WTC11 (cell line): Measurements from ENCODE around the gene S1PR1. TPM values are rescaled to one million over a fixed set of nuclear protein-coding genes. Genes with fewer than 3 reads are reported as not detected.

Experiments used
- ATAC-seq: fragments of 200-7000 bp; cut with Tn5 transposase; 2 replicates; pipeline ENCODE4 v1.10.0; 2021; ENCODE audit warnings: mild to moderate bottlenecking, moderate library complexity
- CTCF ChIA-PET: fragments of 300-600 bp; sonication (Branson Sonifier 250); formaldehyde crosslinking; loops from one replicate; lab custom pipeline; 2021; ENCODE audit warnings: antibody characterized with exemption; lab: Charles Lee
- POLR2A ChIA-PET: fragments of 350-600 bp; sonication (Branson Sonifier 250); formaldehyde crosslinking; loops from one replicate; lab custom pipeline; 2021; ENCODE audit warnings: antibody characterized with exemption; lab: Charles Lee
- DNase-seq: peaks from one replicate; pipeline ENCODE4 v3.0.0; 2021; ENCODE audit warnings: low spot score
- H3K27ac Mint-ChIP-seq: 2 replicates; pipeline ENCODE4 v1.8.0; 2021; ENCODE audit warnings: mixed read lengths
- H3K27me3 Mint-ChIP-seq: 2 replicates; pipeline ENCODE4 v1.8.0; 2021; ENCODE audit warnings: low read depth, mild to moderate bottlenecking, moderate library complexity, mixed read lengths
- H3K36me3 Mint-ChIP-seq: 2 replicates; pipeline ENCODE4 v1.8.0; 2021; ENCODE audit warnings: mixed read lengths
- H3K4me1 Mint-ChIP-seq: 2 replicates; pipeline ENCODE4 v1.8.0; 2022; ENCODE audit warnings: mixed read lengths
- H3K4me3 Mint-ChIP-seq: 2 replicates; pipeline ENCODE4 v1.8.0; 2021; ENCODE audit warnings: mild to moderate bottlenecking, moderate library complexity, mixed read lengths
- H3K9me3 Mint-ChIP-seq: 2 replicates; pipeline ENCODE4 v1.8.0; 2021; ENCODE audit warnings: mixed read lengths
- ETV6 ChIP-seq: sonication (generic); formaldehyde crosslinking; IDR thresholded peaks from 2 replicates; pipeline ENCODE4 v1.8.1; 2022; ENCODE audit warnings: mild to moderate bottlenecking, missing genetic modification reagents
- FOXJ3 ChIP-seq: sonication (generic); formaldehyde crosslinking; IDR thresholded peaks from 2 replicates; pipeline ENCODE4 v1.9.0; 2021; ENCODE audit warnings: missing genetic modification reagents, mild to moderate bottlenecking, borderline replicate concordance
- FOXK1 ChIP-seq: sonication (generic); formaldehyde crosslinking; IDR thresholded peaks from 2 replicates; pipeline ENCODE4 v1.8.0; 2022; ENCODE audit warnings: mild to moderate bottlenecking, moderate library complexity, missing genetic modification reagents
- JAZF1 ChIP-seq: fragments of 250-450 bp; sonication (Bioruptor Pico); IDR thresholded peaks from 2 replicates; pipeline ENCODE4 v1.9.0; 2021; ENCODE audit warnings: moderate library complexity, mild to moderate bottlenecking, inconsistent platforms
- MXD4 ChIP-seq: fragments of 250-450 bp; sonication (Bioruptor Pico); IDR thresholded peaks from 2 replicates; pipeline ENCODE4 v1.8.0; 2021; ENCODE audit warnings: mild to moderate bottlenecking, moderate library complexity, borderline replicate concordance
- NFE2L1 ChIP-seq: sonication (generic); formaldehyde crosslinking; IDR thresholded peaks from 2 replicates; pipeline ENCODE4 v1.8.1; 2023; ENCODE audit warnings: missing genetic modification reagents
- NFYB ChIP-seq: sonication (generic); formaldehyde crosslinking; conservative IDR thresholded peaks from 2 replicates; pipeline ENCODE4 v1.8.0; 2022; ENCODE audit warnings: low read depth, missing genetic modification reagents
- NR3C1 ChIP-seq: sonication (generic); formaldehyde crosslinking; conservative IDR thresholded peaks from 2 replicates; pipeline ENCODE4 v1.8.1; 2023; ENCODE audit warnings: low read depth, mild to moderate bottlenecking, missing genetic modification reagents
- OVOL2 ChIP-seq: fragments of 250-450 bp; sonication (Bioruptor Pico); IDR thresholded peaks from 2 replicates; pipeline ENCODE4 v1.9.0; 2021; ENCODE audit warnings: mild to moderate bottlenecking, borderline replicate concordance
- SMAD4 ChIP-seq: sonication (generic); formaldehyde crosslinking; IDR thresholded peaks from 2 replicates; pipeline ENCODE4 v1.8.0; 2022; ENCODE audit warnings: mild to moderate bottlenecking, missing genetic modification reagents
- STAT6 ChIP-seq: sonication (generic); formaldehyde crosslinking; conservative IDR thresholded peaks from 2 replicates; pipeline ENCODE4 v1.8.1; 2023; ENCODE audit warnings: mild to moderate bottlenecking, low read depth, missing genetic modification reagents, moderate library complexity
- USF2 ChIP-seq: sonication (generic); formaldehyde crosslinking; IDR thresholded peaks from 2 replicates; pipeline ENCODE4 v1.8.1; 2023; ENCODE audit warnings: mild to moderate bottlenecking, missing genetic modification reagents, moderate library complexity
- ZNF138 ChIP-seq: sonication (generic); formaldehyde crosslinking; conservative IDR thresholded peaks from 2 replicates; pipeline ENCODE4 v1.8.1; 2022; ENCODE audit warnings: mild to moderate bottlenecking, moderate library complexity, missing genetic modification reagents
- ZNF396 ChIP-seq: fragments of 250-450 bp; sonication (Bioruptor Pico); IDR thresholded peaks from 2 replicates; pipeline ENCODE4 v1.8.0; 2021; ENCODE audit warnings: mild to moderate bottlenecking, moderate library complexity, borderline replicate concordance
- ZSCAN18 ChIP-seq: fragments of 250-450 bp; sonication (Bioruptor Pico); IDR thresholded peaks from 2 replicates; pipeline ENCODE4 v2.1.2; 2022; ENCODE audit warnings: mild to moderate bottlenecking, moderate library complexity
- total RNA-seq: library from RNA; stranded (reverse); gene quantifications from 3 replicates; pipeline ENCODE4 v1.2.3, GENCODE V29; 2021
- TF ChIP-seq, protein P1 (sequence below): sonication (generic); formaldehyde crosslinking; IDR thresholded peaks from 2 replicates; pipeline ENCODE4 v1.8.0; 2022; ENCODE audit warnings: mild to moderate bottlenecking, missing genetic modification reagents
- TF ChIP-seq, protein P2 (sequence below): sonication (generic); formaldehyde crosslinking; conservative IDR thresholded peaks from 2 replicates; pipeline ENCODE4 v1.8.1; 2022; ENCODE audit warnings: mild to moderate bottlenecking, missing genetic modification reagents
- TF ChIP-seq, protein P3 (sequence below): fragments of 250-450 bp; sonication (Bioruptor Pico); IDR thresholded peaks from 2 replicates; pipeline ENCODE4 v1.9.0; 2021; ENCODE audit warnings: mild to moderate bottlenecking
- TF ChIP-seq, protein P4 (sequence below): sonication (generic); formaldehyde crosslinking; IDR thresholded peaks from 2 replicates; pipeline ENCODE4 v1.8.1; 2022; ENCODE audit warnings: low read depth, mild to moderate bottlenecking, moderate library complexity, missing genetic modification reagents, borderline replicate concordance
- TF ChIP-seq, protein P5 (sequence below): fragments of 200-600 bp; IDR thresholded peaks from 2 replicates; pipeline ENCODE4 v1.8.0; 2022; ENCODE audit warnings: antibody characterized with exemption

The S1PR1 gene
- total RNA-seq, 1 experiment from 2014 or later, result 3.2 TPM

GRCh38 chr1:101284021-101284420, 47.2 kb downstream of the S1PR1 start:
- ATAC-seq (no peak), DNase-seq (no peak)
- CTCF ChIA-PET, result no interaction called here
- H3K36me3 Mint-ChIP-seq, result no peaks in the 10 kb centered on the region
- TF ChIP-seq USF2, result no peak
- TF ChIP-seq, protein P1, sequence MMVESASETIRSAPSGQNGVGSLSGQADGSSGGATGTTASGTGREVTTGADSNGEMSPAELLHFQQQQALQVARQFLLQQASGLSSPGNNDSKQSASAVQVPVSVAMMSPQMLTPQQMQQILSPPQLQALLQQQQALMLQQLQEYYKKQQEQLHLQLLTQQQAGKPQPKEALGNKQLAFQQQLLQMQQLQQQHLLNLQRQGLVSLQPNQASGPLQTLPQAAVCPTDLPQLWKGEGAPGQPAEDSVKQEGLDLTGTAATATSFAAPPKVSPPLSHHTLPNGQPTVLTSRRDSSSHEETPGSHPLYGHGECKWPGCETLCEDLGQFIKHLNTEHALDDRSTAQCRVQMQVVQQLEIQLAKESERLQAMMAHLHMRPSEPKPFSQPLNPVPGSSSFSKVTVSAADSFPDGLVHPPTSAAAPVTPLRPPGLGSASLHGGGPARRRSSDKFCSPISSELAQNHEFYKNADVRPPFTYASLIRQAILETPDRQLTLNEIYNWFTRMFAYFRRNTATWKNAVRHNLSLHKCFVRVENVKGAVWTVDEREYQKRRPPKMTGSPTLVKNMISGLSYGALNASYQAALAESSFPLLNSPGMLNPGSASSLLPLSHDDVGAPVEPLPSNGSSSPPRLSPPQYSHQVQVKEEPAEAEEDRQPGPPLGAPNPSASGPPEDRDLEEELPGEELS (CRISPR knock-in tag), result no peak
- TF ChIP-seq ZSCAN18 (CRISPR knock-in tag), result no peak
- TF ChIP-seq, protein P2, sequence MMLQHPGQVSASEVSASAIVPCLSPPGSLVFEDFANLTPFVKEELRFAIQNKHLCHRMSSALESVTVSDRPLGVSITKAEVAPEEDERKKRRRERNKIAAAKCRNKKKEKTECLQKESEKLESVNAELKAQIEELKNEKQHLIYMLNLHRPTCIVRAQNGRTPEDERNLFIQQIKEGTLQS (CRISPR knock-in tag), result no peak
- TF ChIP-seq, protein P3, sequence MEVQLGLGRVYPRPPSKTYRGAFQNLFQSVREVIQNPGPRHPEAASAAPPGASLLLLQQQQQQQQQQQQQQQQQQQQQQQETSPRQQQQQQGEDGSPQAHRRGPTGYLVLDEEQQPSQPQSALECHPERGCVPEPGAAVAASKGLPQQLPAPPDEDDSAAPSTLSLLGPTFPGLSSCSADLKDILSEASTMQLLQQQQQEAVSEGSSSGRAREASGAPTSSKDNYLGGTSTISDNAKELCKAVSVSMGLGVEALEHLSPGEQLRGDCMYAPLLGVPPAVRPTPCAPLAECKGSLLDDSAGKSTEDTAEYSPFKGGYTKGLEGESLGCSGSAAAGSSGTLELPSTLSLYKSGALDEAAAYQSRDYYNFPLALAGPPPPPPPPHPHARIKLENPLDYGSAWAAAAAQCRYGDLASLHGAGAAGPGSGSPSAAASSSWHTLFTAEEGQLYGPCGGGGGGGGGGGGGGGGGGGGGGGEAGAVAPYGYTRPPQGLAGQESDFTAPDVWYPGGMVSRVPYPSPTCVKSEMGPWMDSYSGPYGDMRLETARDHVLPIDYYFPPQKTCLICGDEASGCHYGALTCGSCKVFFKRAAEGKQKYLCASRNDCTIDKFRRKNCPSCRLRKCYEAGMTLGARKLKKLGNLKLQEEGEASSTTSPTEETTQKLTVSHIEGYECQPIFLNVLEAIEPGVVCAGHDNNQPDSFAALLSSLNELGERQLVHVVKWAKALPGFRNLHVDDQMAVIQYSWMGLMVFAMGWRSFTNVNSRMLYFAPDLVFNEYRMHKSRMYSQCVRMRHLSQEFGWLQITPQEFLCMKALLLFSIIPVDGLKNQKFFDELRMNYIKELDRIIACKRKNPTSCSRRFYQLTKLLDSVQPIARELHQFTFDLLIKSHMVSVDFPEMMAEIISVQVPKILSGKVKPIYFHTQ (CRISPR knock-in tag), result no peak
- TF ChIP-seq SMAD4 (CRISPR knock-in tag), result no peak
- TF ChIP-seq, protein P4, sequence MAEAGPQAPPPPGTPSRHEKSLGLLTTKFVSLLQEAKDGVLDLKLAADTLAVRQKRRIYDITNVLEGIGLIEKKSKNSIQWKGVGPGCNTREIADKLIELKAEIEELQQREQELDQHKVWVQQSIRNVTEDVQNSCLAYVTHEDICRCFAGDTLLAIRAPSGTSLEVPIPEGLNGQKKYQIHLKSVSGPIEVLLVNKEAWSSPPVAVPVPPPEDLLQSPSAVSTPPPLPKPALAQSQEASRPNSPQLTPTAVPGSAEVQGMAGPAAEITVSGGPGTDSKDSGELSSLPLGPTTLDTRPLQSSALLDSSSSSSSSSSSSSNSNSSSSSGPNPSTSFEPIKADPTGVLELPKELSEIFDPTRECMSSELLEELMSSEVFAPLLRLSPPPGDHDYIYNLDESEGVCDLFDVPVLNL (CRISPR knock-in tag), result no peak
- TF ChIP-seq ZNF138, result no peak
- no peak for TF ChIP-seq NFYB (CRISPR knock-in tag)
- no peak for TF ChIP-seq ETV6
- no peak for TF ChIP-seq NFE2L1 (CRISPR knock-in tag)
- no peak for TF ChIP-seq FOXJ3 (CRISPR knock-in tag)
- TF ChIP-seq ZNF396 (CRISPR knock-in tag), result no peak
- no peak for TF ChIP-seq NR3C1
- TF ChIP-seq OVOL2 (CRISPR knock-in tag), result no peak
- TF ChIP-seq STAT6 (CRISPR knock-in tag), result no peak
- TF ChIP-seq FOXK1 (CRISPR knock-in tag), result no peak
- TF ChIP-seq, protein P5, sequence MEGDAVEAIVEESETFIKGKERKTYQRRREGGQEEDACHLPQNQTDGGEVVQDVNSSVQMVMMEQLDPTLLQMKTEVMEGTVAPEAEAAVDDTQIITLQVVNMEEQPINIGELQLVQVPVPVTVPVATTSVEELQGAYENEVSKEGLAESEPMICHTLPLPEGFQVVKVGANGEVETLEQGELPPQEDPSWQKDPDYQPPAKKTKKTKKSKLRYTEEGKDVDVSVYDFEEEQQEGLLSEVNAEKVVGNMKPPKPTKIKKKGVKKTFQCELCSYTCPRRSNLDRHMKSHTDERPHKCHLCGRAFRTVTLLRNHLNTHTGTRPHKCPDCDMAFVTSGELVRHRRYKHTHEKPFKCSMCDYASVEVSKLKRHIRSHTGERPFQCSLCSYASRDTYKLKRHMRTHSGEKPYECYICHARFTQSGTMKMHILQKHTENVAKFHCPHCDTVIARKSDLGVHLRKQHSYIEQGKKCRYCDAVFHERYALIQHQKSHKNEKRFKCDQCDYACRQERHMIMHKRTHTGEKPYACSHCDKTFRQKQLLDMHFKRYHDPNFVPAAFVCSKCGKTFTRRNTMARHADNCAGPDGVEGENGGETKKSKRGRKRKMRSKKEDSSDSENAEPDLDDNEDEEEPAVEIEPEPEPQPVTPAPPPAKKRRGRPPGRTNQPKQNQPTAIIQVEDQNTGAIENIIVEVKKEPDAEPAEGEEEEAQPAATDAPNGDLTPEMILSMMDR, result no peak
- no peak for TF ChIP-seq MXD4 (CRISPR knock-in tag)
- TF ChIP-seq JAZF1 (CRISPR knock-in tag), result no peak
- peaks cover 6% of the 10 kb centered on the region for H3K4me1 Mint-ChIP-seq
- H3K27me3 Mint-ChIP-seq, result no peaks in the 10 kb centered on the region
- no peak overlapping the region for H3K4me3 Mint-ChIP-seq
- H3K9me3 Mint-ChIP-seq, result peaks cover 7% of the 10 kb centered on the region
- no peak overlapping the region for H3K27ac Mint-ChIP-seq
- POLR2A ChIA-PET, result no interaction called here
